Esophagus squamous epithelium (tissue), 5 donors: ENCODE measurements around the gene ADAM12. TPM values are rescaled to one million over a fixed set of nuclear protein-coding genes. Genes with fewer than 3 reads are reported as not detected.

Experiments used
- DNase-seq: peaks from one replicate; lab custom pipeline; 2025; lab: John Stamatoyannopoulos, UW
- H3K27ac ChIP-seq, 4 donors: fragments of 200-600 bp; sonication (generic); one replicate each; pipeline ENCODE4 v1.5.1; 2016 to 2019; ENCODE audit warnings: mild to moderate bottlenecking in 1 of 4
- H3K27me3 ChIP-seq, 4 donors: fragments of 200-600 bp; sonication (generic); 1 replicate in 3 of 4; 2 replicates in 1 of 4; pipeline versions ENCODE4 v1.5.1 to v1.6.0; 2017 to 2021; ENCODE audit warnings: antibody characterized with exemption in 1 of 4
- H3K36me3 ChIP-seq, 3 donors: fragments of 200-600 bp; sonication (generic); one replicate each; pipeline ENCODE4 v1.5.1; 2016 to 2019
- H3K4me1 ChIP-seq, 3 donors: fragments of 200-600 bp; sonication (generic); one replicate each; pipeline ENCODE4 v1.5.1; 2017 to 2019
- H3K4me3 ChIP-seq, 4 donors: fragments of 200-600 bp; sonication (generic); 1 replicate in 3 of 4; 2 replicates in 1 of 4; pipeline ENCODE4 v1.5.1; 2016 to 2019; ENCODE audit warnings: mild to moderate bottlenecking in 2 of 4, moderate library complexity in 1 of 4
- H3K9me3 ChIP-seq, 3 donors: fragments of 200-600 bp; sonication (generic); one replicate each; pipeline ENCODE4 v1.5.1; 2016 to 2019
- CTCF ChIP-seq, 6 experiments: fragments of 450-650 bp in 4 of 6; fragments of 200-600 bp in 2 of 6; sonication (generic) in 2 of 6; IDR thresholded peaks; one replicate each; pipeline ENCODE4 v1.5.1; 2016 to 2019; ENCODE audit warnings: antibody characterized with exemption in 6 of 6, mild to moderate bottlenecking in 4 of 6, moderate library complexity in 4 of 6
- POLR2A ChIP-seq, 4 donors: fragments of 450-650 bp; IDR thresholded peaks; one replicate each; pipeline ENCODE4 v1.6.1; 2017; ENCODE audit warnings: antibody characterized with exemption in 4 of 4, mild to moderate bottlenecking in 4 of 4, moderate library complexity in 3 of 4
- WGBS, 2 donors: methylation state at CpG; one replicate each; pipeline ENCODE4 v1.1.5; 2018; 5-methylcytosine and 5-hydroxymethylcytosine counted together
- intact Hi-C: fragments of 100-400 bp; cut with DNase I; formaldehyde crosslinking; loops from one replicate; pipeline ENCODE4 v1.15.0; 2022
- total RNA-seq, 4 donors: library from RNA; depleted of rRNA; stranded (reverse); fragments of >200 nt; gene quantifications; one replicate each; pipeline ENCODE4 v1.1.0, GENCODE V29; 2016
- donor health status: DM: yes; HTN: yes; CAD: no.

ADAM12 gene
- total RNA-seq, 4 donors from 2014 or later, result 0.57 to 1.1 (median 0.76) TPM; not detected in 1

- TF ChIP-seq CTCF (IDR thresholded peaks at IDR 0.05) (no peak), POLR2A (IDR thresholded peaks at IDR 0.05) (no peak)
- WGBS, 2 donors, result 72 to 78% methylated on average over 9 of the region's 9 CpGs
Measured at GRCh38 chr10:126336801-126337200, 51.5 kb downstream of the ADAM12 start.

GRCh38 chr10:126334272-126334671 lies 54.0 kb downstream of the ADAM12 start:
- TF ChIP-seq POLR2A (IDR thresholded peaks at IDR 0.05) (no peak), CTCF (IDR thresholded peaks at IDR 0.05) (no peak)
- Histone ChIP-seq H3K27me3 (no peaks in the 10 kb centered on the region), H3K9me3 (no peaks in the 10 kb centered on the region)

More at GRCh38 chr10:126336801-126337200, 51.5 kb downstream of the ADAM12 start:
- no peak for DNase-seq
- Histone ChIP-seq H3K9me3 (no peaks in the 10 kb centered on the region), H3K4me3 (no peak overlapping the region), H3K27ac (no peak overlapping the region), H3K36me3 (no peaks in the 10 kb centered on the region), H3K4me1 (no peaks in the 10 kb centered on the region), H3K27me3 (no peaks in the 10 kb centered on the region)
- intact Hi-C loops, result no loop called here

GRCh38 chr10:126332576-126332975 lies 55.7 kb downstream of the ADAM12 start:
- WGBS, 2 donors, result 78 to 79% methylated on average over 14 of the region's 14 CpGs
- Histone ChIP-seq H3K36me3 (no peaks in the 10 kb centered on the region), H3K4me1 (no peaks in the 10 kb centered on the region), H3K27ac (no peak overlapping the region), H3K27me3 (no peaks in the 10 kb centered on the region), H3K4me3 (no peak overlapping the region), H3K9me3 (no peaks in the 10 kb centered on the region)
- no peak for DNase-seq
- TF ChIP-seq POLR2A (IDR thresholded peaks at IDR 0.05) (no peak), CTCF (IDR thresholded peaks at IDR 0.05) (no peak)
- intact Hi-C loops, result no loop called here

More at GRCh38 chr10:126334272-126334671, 54.0 kb downstream of the ADAM12 start:
- intact Hi-C loops, result no loop called here
- H3K4me1 ChIP-seq, result no peaks in the 10 kb centered on the region
- no peak overlapping the region for H3K27ac ChIP-seq
- no peak overlapping the region for H3K4me3 ChIP-seq
- 55 to 63% methylated on average over 2 of the region's 2 CpGs for WGBS, 2 donors
- no peaks in the 10 kb centered on the region for H3K36me3 ChIP-seq
- no peak for DNase-seq

- no peak overlapping the region for H3K4me3 ChIP-seq
- 77 to 86% methylated on average over 3 of the region's 3 CpGs for WGBS, 2 donors
- no peaks in the 10 kb centered on the region for H3K4me1 ChIP-seq
- no peaks in the 10 kb centered on the region for H3K9me3 ChIP-seq
- H3K36me3 ChIP-seq, result no peaks in the 10 kb centered on the region
- no peaks in the 10 kb centered on the region for H3K27me3 ChIP-seq
- H3K27ac ChIP-seq, result no peak overlapping the region
- intact Hi-C loops, result no loop called here
- no peak for DNase-seq
- TF ChIP-seq CTCF (IDR thresholded peaks at IDR 0.05) (no peak), POLR2A (IDR thresholded peaks at IDR 0.05) (no peak)
Measured at GRCh38 chr10:126331101-126331500, 57.2 kb downstream of the ADAM12 start.

GRCh38 chr10:126324826-126325225 lies 63.5 kb downstream of the ADAM12 start:
- no peaks in the 10 kb centered on the region for H3K9me3 ChIP-seq
- H3K4me3 ChIP-seq, result no peak overlapping the region
- no peaks in the 10 kb centered on the region for H3K4me1 ChIP-seq
- WGBS, 2 donors, result 88 to 89% methylated on average over 6 of the region's 6 CpGs
- no peaks in the 10 kb centered on the region for H3K27me3 ChIP-seq
- TF ChIP-seq POLR2A (IDR thresholded peaks at IDR 0.05), result no peak
- TF ChIP-seq CTCF (IDR thresholded peaks at IDR 0.05), result no peak
- H3K36me3 ChIP-seq, result no peaks in the 10 kb centered on the region
- intact Hi-C loops, result no loop called here
- H3K27ac ChIP-seq, result no peak overlapping the region
- DNase-seq, result no peak
